ENCODE data around the gene BEST2. TPM values are rescaled to one million over a fixed set of nuclear protein-coding genes. Genes with fewer than 3 reads are reported as not detected.
"Not testable (repeated sequence)": the region's sequence is repeated elsewhere in the genome, so short reads cannot be mapped to it uniquely, and the experiment has no call there.

The BEST2 gene
- total RNA-seq, 4 donors from 2014 or later, result 0.63 TPM; not detected in 3

- Histone ChIP-seq H3K27me3 (no peaks in the 10 kb centered on the region), H3K36me3 (peaks cover 0 to 97% of the 10 kb centered on the region in 2 donors), H3K27ac (no peak overlapping the region), H3K4me3 (no peak overlapping the region), H3K9me3 (no peaks in the 10 kb centered on the region), H3K4me1 (no peaks in the 10 kb centered on the region)
- intact Hi-C loops (cut with DNase I; ENCODE audit: low total_unique reads) (no loop called here), in situ Hi-C loops (cut with MboI; ENCODE audit: low sequenced_read_pairs in 4 of 4) (no loop called here)
- ATAC-seq, result no peak
- no peak for DNase-seq
- no peak for TF ChIP-seq CTCF (IDR thresholded peaks at IDR 0.05 in 4 of 5, conservative IDR thresholded peaks at IDR 0.05 in 1 of 5)
- no peak for TF ChIP-seq POLR2A (IDR thresholded peaks at IDR 0.05)
These were observed 45.3 kb upstream of the BEST2 start for GRCh38 chr19:12706332-12706718.

GRCh38 chr19:12708641-12709040 is 43.0 kb upstream of the BEST2 start:
- Histone ChIP-seq H3K27me3 (no peaks in the 10 kb centered on the region), H3K4me3 (no peak overlapping the region), H3K9me3 (no peaks in the 10 kb centered on the region), H3K27ac (no peak overlapping the region), H3K36me3 (peaks cover 0 to 94% of the 10 kb centered on the region in 2 donors), H3K4me1 (no peaks in the 10 kb centered on the region)
- DNase-seq, result no peak
- no peak for TF ChIP-seq POLR2A (IDR thresholded peaks at IDR 0.05)
- TF ChIP-seq CTCF (IDR thresholded peaks at IDR 0.05 in 4 of 5, conservative IDR thresholded peaks at IDR 0.05 in 1 of 5), result no peak
- intact Hi-C loops (cut with DNase I; ENCODE audit: low total_unique reads) (no loop called here), in situ Hi-C loops (cut with MboI; ENCODE audit: low sequenced_read_pairs in 4 of 4) (no loop called here)
- no peak for ATAC-seq

- H3K4me1 ChIP-seq, result no peaks in the 10 kb centered on the region
- in situ Hi-C loops (cut with MboI; ENCODE audit: low sequenced_read_pairs in 4 of 4), result no loop called here
- no peaks in the 10 kb centered on the region for H3K27me3 ChIP-seq
These were observed 40.4 kb upstream of the BEST2 start for GRCh38 chr19:12711187-12711586.

GRCh38 chr19:12712077-12712476 is 39.5 kb upstream of the BEST2 start:
- H3K4me3 ChIP-seq; H3K4me1 ChIP-seq; ATAC-seq; H3K27ac ChIP-seq; H3K27me3 ChIP-seq; in situ Hi-C loops (cut with MboI; ENCODE audit: low sequenced_read_pairs in 4 of 4); H3K9me3 ChIP-seq: not testable (repeated sequence)
- DNase-seq, result peak in 1 of 2 donors; percentile 51
- H3K36me3 ChIP-seq, result peaks cover 0 to 91% of the 10 kb centered on the region in 2 donors
- TF ChIP-seq CTCF (IDR thresholded peaks at IDR 0.05 in 4 of 5, conservative IDR thresholded peaks at IDR 0.05 in 1 of 5), result peak in 4 of 5 experiments; percentile 7 to 42 (median 30)
- intact Hi-C loops (cut with DNase I; ENCODE audit: low total_unique reads), result loop anchor here (5.0 kb wide), 1 partner anchor 45 kb away; no protein-coding TSS in a partner anchor

More at GRCh38 chr19:12711187-12711586, 40.4 kb upstream of the BEST2 start:
- Histone ChIP-seq H3K9me3 (no peaks in the 10 kb centered on the region), H3K27ac (no peak overlapping the region), H3K36me3 (peaks cover 0 to 92% of the 10 kb centered on the region in 2 donors), H3K4me3 (no peak overlapping the region)
- TF ChIP-seq POLR2A (IDR thresholded peaks at IDR 0.05), result no peak
- no peak for TF ChIP-seq CTCF (IDR thresholded peaks at IDR 0.05 in 4 of 5, conservative IDR thresholded peaks at IDR 0.05 in 1 of 5)
- intact Hi-C loops (cut with DNase I; ENCODE audit: low total_unique reads), result loop anchor here (5.0 kb wide), 1 partner anchor 46 kb away; no protein-coding TSS in a partner anchor
- no peak for ATAC-seq
- DNase-seq, result no peak

- peaks cover 0 to 92% of the 10 kb centered on the region in 2 donors for H3K36me3 ChIP-seq
- DNase-seq; H3K9me3 ChIP-seq; H3K4me3 ChIP-seq; H3K27me3 ChIP-seq; H3K4me1 ChIP-seq; in situ Hi-C loops (cut with MboI; ENCODE audit: low sequenced_read_pairs in 4 of 4); H3K27ac ChIP-seq; ATAC-seq: not testable (repeated sequence)
- intact Hi-C loops (cut with DNase I; ENCODE audit: low total_unique reads), result loop anchor here (5.0 kb wide), 1 partner anchor 44 kb away; no protein-coding TSS in a partner anchor
These were observed 38.3 kb upstream of the BEST2 start for GRCh38 chr19:12713304-12713703.

All from gastrocnemius medialis (tissue), 4 donors.